Activated T-cell treated with anti-CD3 and anti-CD28 coated beads, Interleukin-2, amount 50 U/mL, for 24 hours (primary cell): ENCODE results near the gene CIBAR2.
A peak's percentile ranks its signal among the peaks of the same experiment; 100 is the strongest.

Experiments
- DNase-seq: peaks from one replicate; pipeline ENCODE4 v3.0.0-alpha.2; 2020
- H3K27ac Mint-ChIP-seq: 2 replicates; pipeline ENCODE4 v1.8.0; 2020; ENCODE audit warnings: mild to moderate bottlenecking, mixed read lengths
- H3K27me3 Mint-ChIP-seq: 2 replicates; pipeline ENCODE4 v1.8.0; 2020; ENCODE audit warnings: mixed read lengths
- H3K36me3 Mint-ChIP-seq: 2 replicates; pipeline ENCODE4 v1.8.0; 2020; ENCODE audit warnings: low read depth, mixed read lengths
- H3K4me1 Mint-ChIP-seq: 2 replicates; pipeline ENCODE4 v1.8.0; 2020; ENCODE audit warnings: low read depth, mixed read lengths
- H3K4me3 Mint-ChIP-seq: 2 replicates; pipeline ENCODE4 v1.8.0; 2020; ENCODE audit warnings: mild to moderate bottlenecking, moderate library complexity, mixed read lengths
- H3K9me3 Mint-ChIP-seq: 2 replicates; pipeline ENCODE4 v1.8.0; 2020; ENCODE audit warnings: mixed read lengths

Gene CIBAR2

DNA sequence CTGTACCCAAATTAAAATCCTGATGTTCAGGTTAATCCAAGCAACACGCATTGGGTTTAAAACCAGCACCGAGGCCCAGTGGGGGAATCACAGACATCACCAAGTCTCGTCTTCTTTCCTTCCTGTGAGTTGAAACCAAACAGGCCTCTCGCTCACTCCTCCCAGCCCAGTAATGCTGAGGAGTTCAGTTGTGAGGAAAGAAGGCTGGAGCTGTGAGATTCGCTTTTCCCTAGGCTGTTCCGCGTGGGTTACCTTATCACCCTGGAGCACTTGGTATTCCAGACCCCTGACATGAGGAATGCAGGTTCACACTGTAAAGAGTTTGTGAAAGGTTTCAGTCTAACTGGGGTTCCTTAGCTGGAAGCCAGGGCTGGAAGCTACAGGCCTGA is 20.8 kb downstream of the CIBAR2 start:
- Mint-ChIP-seq H3K9me3 (no peaks in the 10 kb centered on the region), H3K36me3 (peaks cover 11% of the 10 kb centered on the region), H3K27ac (no peak overlapping the region), H3K27me3 (no peaks in the 10 kb centered on the region), H3K4me3 (no peak overlapping the region), H3K4me1 (peaks cover 6% of the 10 kb centered on the region)
- no peak for DNase-seq

DNA sequence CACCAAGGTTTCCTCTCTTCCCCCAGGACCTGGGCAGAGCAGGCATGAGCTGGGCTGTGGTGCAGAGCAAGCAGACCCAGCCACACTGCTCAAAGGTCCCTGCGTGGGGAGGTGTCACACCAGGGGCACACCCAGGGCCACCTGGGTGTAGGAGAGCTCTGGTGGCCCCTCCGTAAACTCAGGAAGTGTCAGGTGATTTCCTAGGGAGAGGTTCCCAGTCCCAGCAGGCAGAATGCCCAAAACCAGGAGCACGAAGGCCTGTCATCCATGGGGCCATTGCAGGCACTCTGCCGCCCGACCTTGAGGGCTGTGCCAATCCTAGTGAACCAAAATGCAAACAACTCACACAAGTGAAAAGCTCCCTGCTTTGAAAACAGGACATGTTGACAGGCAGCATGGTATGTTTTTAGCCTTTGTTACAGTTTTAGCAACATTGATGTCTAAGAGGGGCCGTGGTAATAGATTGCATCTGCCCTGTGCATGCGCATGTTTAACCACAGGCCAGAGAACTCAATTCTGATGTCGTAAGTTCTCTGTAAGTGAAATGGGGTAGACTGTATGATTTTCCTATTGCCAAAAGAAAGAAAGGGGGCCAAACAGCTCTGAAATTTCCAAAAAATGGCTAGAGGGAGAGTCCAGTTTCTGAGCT is 21.3 kb downstream of the CIBAR2 start:
- no peak for DNase-seq
- peaks cover 11% of the 10 kb centered on the region for H3K36me3 Mint-ChIP-seq
- no peaks in the 10 kb centered on the region for H3K9me3 Mint-ChIP-seq
- no peak overlapping the region for H3K4me3 Mint-ChIP-seq
- no peaks in the 10 kb centered on the region for H3K27me3 Mint-ChIP-seq
- H3K4me1 Mint-ChIP-seq = peaks cover 9% of the 10 kb centered on the region
- H3K27ac Mint-ChIP-seq = no peak overlapping the region

- no peak overlapping the region for H3K4me3 Mint-ChIP-seq
- peaks cover 11% of the 10 kb centered on the region for H3K36me3 Mint-ChIP-seq
- no peak for DNase-seq
- no peaks in the 10 kb centered on the region for H3K9me3 Mint-ChIP-seq
- H3K27ac Mint-ChIP-seq = no peak overlapping the region
- H3K4me1 Mint-ChIP-seq = peaks cover 9% of the 10 kb centered on the region
- H3K27me3 Mint-ChIP-seq = no peaks in the 10 kb centered on the region
Measured at GRCh38 chr16:85090181-85090580, 22.1 kb downstream of the CIBAR2 start.

DNA sequence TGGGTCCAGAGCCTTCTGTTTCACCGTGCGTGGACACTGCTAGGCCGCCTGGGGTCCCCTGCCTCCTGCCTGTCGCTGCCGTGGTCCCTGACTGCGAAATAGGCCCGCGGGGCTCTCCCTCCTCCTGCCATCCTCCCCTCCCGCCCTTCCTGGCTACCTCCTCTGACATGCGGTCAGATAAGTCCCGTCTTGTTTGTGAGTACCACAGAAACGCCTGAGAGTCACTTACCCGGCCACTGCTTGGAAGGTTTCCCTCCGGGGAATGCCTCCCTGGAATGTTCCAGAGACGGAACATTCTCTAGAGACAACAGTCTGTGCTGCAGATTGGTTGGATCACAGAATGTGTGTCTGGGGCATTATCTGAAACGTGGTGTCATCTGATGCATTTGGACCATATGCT is 22.7 kb downstream of the CIBAR2 start:
- H3K36me3 Mint-ChIP-seq = peaks cover 11% of the 10 kb centered on the region
- no peak overlapping the region for H3K27ac Mint-ChIP-seq
- H3K4me1 Mint-ChIP-seq = peaks cover 9% of the 10 kb centered on the region
- no peak for DNase-seq
- H3K27me3 Mint-ChIP-seq = no peaks in the 10 kb centered on the region
- no peak overlapping the region for H3K4me3 Mint-ChIP-seq
- H3K9me3 Mint-ChIP-seq = no peaks in the 10 kb centered on the region

GRCh38 chr16:85088570-85089199 is 23.6 kb downstream of the CIBAR2 start:
- Mint-ChIP-seq H3K27ac (no peak overlapping the region), H3K4me3 (no peak overlapping the region), H3K36me3 (peaks cover 11% of the 10 kb centered on the region), H3K27me3 (no peaks in the 10 kb centered on the region), H3K4me1 (peaks cover 9% of the 10 kb centered on the region), H3K9me3 (no peaks in the 10 kb centered on the region)
- DNase-seq = no peak

- no peak overlapping the region for H3K27ac Mint-ChIP-seq
- peaks cover 16% of the 10 kb centered on the region for H3K4me1 Mint-ChIP-seq
- H3K36me3 Mint-ChIP-seq = peaks cover 11% of the 10 kb centered on the region
- H3K4me3 Mint-ChIP-seq = no peak overlapping the region
- H3K9me3 Mint-ChIP-seq = no peaks in the 10 kb centered on the region
- DNase-seq = no peak
- H3K27me3 Mint-ChIP-seq = no peaks in the 10 kb centered on the region
Measured at GRCh38 chr16:85087899-85088569, 24.2 kb downstream of the CIBAR2 start.

DNA sequence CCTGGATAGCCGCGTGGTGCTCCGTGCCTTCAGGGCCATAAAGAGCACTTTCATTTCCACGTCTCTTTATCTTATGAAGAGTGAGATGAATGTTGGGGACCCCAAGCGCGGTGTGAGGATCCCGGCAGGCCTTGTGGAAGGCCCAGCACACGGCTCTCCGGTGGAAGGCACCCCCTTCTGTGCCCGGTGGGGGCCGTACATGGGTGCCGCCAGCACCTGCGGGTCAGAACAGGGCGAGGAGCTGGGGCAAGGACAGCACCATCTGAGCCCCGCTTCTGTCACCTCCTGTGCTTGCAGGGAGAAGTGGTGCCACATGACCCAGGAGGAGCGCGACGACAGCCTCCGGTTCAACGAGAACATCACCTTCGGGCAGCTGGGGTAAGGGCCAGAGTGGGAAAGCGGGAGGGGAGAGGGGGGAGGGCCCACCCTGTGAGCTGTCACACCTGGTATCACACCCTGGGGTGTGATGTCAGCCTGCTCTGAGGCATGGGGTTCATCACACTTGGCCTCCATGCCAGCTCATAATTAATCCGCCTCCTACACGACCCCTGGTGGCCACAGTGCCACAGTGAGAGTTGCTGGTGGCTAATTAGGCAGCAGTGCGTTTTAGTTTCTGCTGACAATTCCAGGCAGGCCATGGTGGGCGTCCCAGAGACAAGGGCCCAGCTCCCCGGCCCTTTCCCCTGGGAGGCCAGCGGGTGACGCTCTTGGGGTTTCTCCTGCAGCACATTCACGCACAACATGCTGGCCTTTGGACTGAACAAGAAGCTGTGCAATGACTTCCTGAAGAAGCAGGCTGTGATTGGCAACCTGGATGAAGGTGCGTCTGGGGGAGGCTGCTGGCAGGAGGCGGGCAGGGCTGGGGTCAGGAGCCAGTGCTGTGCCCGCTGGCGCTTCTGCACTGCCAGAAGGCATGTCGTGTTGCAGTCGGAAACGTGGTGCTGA is 25.7 kb downstream of the CIBAR2 start:
- H3K36me3 Mint-ChIP-seq = peaks cover 16% of the 10 kb centered on the region
- peak; percentile 83 for DNase-seq
- no peak overlapping the region for H3K27ac Mint-ChIP-seq
- H3K27me3 Mint-ChIP-seq = no peaks in the 10 kb centered on the region
- no peaks in the 10 kb centered on the region for H3K9me3 Mint-ChIP-seq
- H3K4me3 Mint-ChIP-seq = no peak overlapping the region
- peaks cover 21% of the 10 kb centered on the region for H3K4me1 Mint-ChIP-seq

DNA sequence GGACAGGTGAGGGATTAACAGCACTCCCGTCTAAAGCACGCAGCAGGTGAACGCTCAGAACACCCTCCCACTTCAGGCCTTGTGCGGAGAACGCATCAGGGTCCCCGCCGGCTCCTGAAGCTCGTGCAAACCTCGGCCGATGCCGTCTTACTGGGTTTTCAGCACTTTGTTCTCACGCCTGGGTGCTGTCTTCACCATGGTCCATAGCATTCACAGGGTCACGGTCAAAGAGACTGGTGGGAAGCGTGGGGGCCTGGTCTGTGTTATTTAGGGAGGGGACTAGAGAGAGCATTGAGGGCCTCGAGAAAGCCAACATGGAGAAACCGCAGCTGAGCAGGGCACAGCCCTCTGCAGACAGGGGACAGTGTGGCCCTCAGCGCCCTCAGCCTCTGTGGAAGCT is 26.6 kb downstream of the CIBAR2 start:
- no peaks in the 10 kb centered on the region for H3K9me3 Mint-ChIP-seq
- H3K27me3 Mint-ChIP-seq = no peaks in the 10 kb centered on the region
- no peak overlapping the region for H3K27ac Mint-ChIP-seq
- no peak overlapping the region for H3K4me3 Mint-ChIP-seq
- peaks cover 21% of the 10 kb centered on the region for H3K4me1 Mint-ChIP-seq
- no peak for DNase-seq
- H3K36me3 Mint-ChIP-seq = peaks cover 21% of the 10 kb centered on the region

DNA sequence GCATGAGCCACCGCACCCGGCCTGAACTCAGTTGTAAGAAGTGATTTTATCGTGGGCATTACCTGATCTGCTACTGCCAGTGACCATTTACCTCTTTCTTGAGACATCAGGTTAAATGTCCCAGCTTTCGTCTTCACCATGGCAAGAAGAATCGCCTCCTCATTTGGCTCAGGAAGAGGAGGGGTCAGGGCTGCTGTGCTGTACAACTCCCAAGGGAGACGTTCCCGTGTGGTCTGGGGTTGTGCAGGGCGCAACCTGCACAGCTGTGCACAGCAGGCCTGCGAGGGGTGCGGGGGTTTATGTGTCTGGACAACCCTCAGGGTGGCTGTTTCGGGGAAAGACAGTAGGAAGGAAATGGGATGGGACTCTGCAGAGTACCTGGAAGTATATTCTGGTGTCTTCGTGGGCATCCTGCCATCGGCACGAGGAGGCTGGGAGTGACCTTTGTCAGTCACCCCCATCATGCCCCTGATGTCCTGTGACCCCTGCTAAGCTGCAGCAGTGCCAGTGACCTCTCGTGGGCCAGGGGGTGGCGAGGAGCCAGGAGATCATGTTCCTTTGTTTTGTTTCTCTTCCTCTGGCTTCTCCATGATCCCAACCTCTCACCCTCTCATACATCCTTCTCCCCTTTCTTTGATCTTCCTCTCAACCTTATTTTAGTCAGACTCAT is 27.3 kb downstream of the CIBAR2 start:
- H3K36me3 Mint-ChIP-seq = peaks cover 23% of the 10 kb centered on the region
- DNase-seq = no peak
- no peak overlapping the region for H3K4me3 Mint-ChIP-seq
- no peak overlapping the region for H3K27ac Mint-ChIP-seq
- H3K9me3 Mint-ChIP-seq = no peaks in the 10 kb centered on the region
- H3K4me1 Mint-ChIP-seq = peaks cover 21% of the 10 kb centered on the region
- no peaks in the 10 kb centered on the region for H3K27me3 Mint-ChIP-seq

GRCh38 chr16:85083051-85083639 is 29.1 kb downstream of the CIBAR2 start:
- Mint-ChIP-seq H3K4me1 (peaks cover 21% of the 10 kb centered on the region), H3K9me3 (no peaks in the 10 kb centered on the region), H3K36me3 (peaks cover 32% of the 10 kb centered on the region), H3K4me3 (no peak overlapping the region), H3K27me3 (no peaks in the 10 kb centered on the region), H3K27ac (peak overlapping the region; percentile 45)
- no peak for DNase-seq

DNA sequence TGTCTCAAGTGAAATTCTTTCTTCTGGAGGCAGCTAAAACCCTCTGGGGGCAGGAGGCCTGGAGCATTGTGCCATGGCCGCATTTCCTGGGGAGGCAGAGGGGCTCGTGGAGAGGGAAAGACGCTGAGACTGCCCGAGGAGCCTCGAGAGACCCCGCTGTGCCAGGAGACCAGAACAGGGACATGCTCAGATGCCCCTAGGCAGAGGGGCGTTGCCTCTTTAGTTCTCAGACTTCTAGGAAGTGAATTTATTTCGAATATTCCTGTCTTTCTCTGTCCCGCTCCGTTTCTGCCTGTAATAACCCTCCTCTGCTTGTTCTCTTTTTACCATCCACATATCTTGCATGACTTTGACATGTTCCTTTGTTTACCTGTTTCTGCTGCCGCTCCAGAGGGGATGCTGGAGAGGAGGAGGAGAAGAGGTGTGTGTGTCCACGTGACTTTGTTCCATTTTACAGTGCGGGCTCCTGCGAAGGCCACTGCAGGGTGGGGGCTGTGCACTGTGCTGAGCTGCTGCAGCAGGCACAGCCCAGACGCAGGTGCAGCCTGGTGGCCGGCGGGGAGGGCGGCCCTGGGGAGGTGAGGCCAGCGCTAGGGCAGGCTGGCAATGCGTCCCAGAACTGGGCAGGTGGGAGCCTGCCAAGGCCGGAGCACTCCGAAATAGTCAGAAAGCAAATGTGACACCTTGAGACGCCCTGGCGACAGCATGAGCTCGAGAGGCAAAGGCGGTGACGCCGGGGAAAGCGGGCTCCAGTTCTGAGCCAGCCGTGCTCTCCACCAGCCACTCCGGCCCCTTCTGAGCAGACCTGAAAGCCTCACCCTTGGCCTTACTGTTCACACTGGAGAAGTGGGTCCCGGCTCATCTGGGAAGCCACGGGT is 29.9 kb downstream of the CIBAR2 start:
- Mint-ChIP-seq H3K27ac (peak overlapping the region; percentile 33), H3K27me3 (no peaks in the 10 kb centered on the region), H3K4me3 (no peak overlapping the region), H3K36me3 (peaks cover 35% of the 10 kb centered on the region), H3K4me1 (peaks cover 21% of the 10 kb centered on the region), H3K9me3 (no peaks in the 10 kb centered on the region)
- DNase-seq = no peak

DNA sequence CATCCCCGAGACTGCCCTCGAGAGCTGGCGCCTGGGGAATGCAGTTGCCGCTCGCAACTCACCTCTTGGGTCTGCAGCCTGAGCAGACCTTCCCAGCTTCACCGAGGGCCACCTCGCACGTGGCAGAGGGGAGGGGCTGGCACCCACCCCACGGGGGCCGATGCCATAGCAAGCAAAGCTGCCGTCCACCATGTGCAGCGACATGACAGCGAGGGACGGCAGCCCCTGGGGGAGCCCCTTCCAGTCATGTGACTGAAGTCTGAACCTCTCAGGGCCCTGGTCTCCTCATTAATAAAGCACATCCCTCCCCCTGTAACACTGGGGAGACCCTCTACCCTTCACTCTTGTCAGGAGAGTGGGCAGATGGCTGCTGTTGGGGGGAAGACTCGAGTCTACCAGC is 30.5 kb downstream of the CIBAR2 start:
- Mint-ChIP-seq H3K4me1 (peaks cover 16% of the 10 kb centered on the region), H3K27ac (no peak overlapping the region), H3K4me3 (no peak overlapping the region), H3K9me3 (no peaks in the 10 kb centered on the region), H3K27me3 (no peaks in the 10 kb centered on the region), H3K36me3 (peaks cover 37% of the 10 kb centered on the region)
- DNase-seq = no peak

DNA sequence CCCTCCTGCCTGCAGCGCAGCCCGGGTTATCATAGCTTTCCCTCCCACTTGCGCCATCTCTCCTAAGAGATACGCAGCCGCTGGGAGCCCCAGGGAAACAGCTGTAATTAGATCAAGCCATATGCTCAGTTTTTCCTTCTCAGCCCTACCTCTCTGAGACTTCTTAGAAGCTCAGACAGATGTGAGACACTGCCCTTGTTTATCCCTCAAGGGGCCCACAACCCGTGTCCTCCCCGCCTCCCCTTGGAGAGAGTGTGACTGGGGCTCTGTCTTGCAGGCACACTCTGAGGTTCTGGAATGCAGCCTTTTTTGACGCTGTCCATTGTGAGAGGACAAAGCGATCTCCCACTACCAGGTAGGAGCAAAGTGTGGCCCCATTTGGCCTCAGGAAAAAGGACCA is 31.2 kb downstream of the CIBAR2 start:
- H3K36me3 Mint-ChIP-seq = peaks cover 43% of the 10 kb centered on the region
- DNase-seq = no peak
- peaks cover 12% of the 10 kb centered on the region for H3K4me1 Mint-ChIP-seq
- H3K27ac Mint-ChIP-seq = no peak overlapping the region
- no peaks in the 10 kb centered on the region for H3K9me3 Mint-ChIP-seq
- H3K27me3 Mint-ChIP-seq = no peaks in the 10 kb centered on the region
- H3K4me3 Mint-ChIP-seq = no peak overlapping the region
